Measurements from ENCODE around the gene GIT2. TPM values are rescaled to one million over a fixed set of nuclear protein-coding genes. Genes with fewer than 3 reads are reported as not detected.
"Not testable (repeated sequence)": the region's sequence is repeated elsewhere in the genome, so short reads cannot be mapped to it uniquely, and the experiment has no call there.

Gene GIT2
- total RNA-seq, 1 donor = 43.4 TPM

- no peaks in the 10 kb centered on the region for H3K9me3 ChIP-seq (ENCODE audit: low read depth, low read length)
- no peak overlapping the region for H2AFZ ChIP-seq (ENCODE audit: low read length)
- no peak overlapping the region for H3K27ac ChIP-seq (ENCODE audit: low read depth, low read length)
- H4K20me1 ChIP-seq (ENCODE audit: insufficient read depth, low read length) = no peaks in the 10 kb centered on the region
- peaks cover 10% of the 10 kb centered on the region for H3K4me1 ChIP-seq (ENCODE audit: insufficient read depth, low read length)
- H3K36me3 ChIP-seq (ENCODE audit: insufficient read depth, low read length) = no peaks in the 10 kb centered on the region
- H3K79me2 ChIP-seq (ENCODE audit: insufficient read depth, low read length) = peaks cover 6% of the 10 kb centered on the region
- H3K4me2 ChIP-seq (ENCODE audit: insufficient read depth, low read length) = no peak overlapping the region
- no peaks in the 10 kb centered on the region for H3K27me3 ChIP-seq (ENCODE audit: insufficient read depth, low read length)
- no peak overlapping the region for H3K4me3 ChIP-seq (ENCODE audit: insufficient read depth, low read length)
- TF ChIP-seq CTCF (IDR thresholded peaks at IDR 0.05; ENCODE audit: extremely low read depth, low read depth, low read length) = no peak
- no peak for DNase-seq (ENCODE audit: insufficient read length, low spot score, missing footprints)
Observed at GRCh38 chr12:109894939-109895338, 101.2 kb downstream of the GIT2 start.

GRCh38 chr12:109893261-109893995 is 102.7 kb downstream of the GIT2 start:
- no peaks in the 10 kb centered on the region for H3K27me3 ChIP-seq (ENCODE audit: insufficient read depth, low read length)
- H3K27ac ChIP-seq (ENCODE audit: low read depth, low read length) = no peak overlapping the region
- no peaks in the 10 kb centered on the region for H3K36me3 ChIP-seq (ENCODE audit: insufficient read depth, low read length)
- H3K4me2 ChIP-seq (ENCODE audit: insufficient read depth, low read length) = no peak overlapping the region
- no peak for TF ChIP-seq CTCF (IDR thresholded peaks at IDR 0.05; ENCODE audit: extremely low read depth, low read depth, low read length)
- H4K20me1 ChIP-seq (ENCODE audit: insufficient read depth, low read length) = no peaks in the 10 kb centered on the region
- peaks cover 18% of the 10 kb centered on the region for H3K4me1 ChIP-seq (ENCODE audit: insufficient read depth, low read length)
- no peaks in the 10 kb centered on the region for H3K9me3 ChIP-seq (ENCODE audit: low read depth, low read length)
- no peaks in the 10 kb centered on the region for H3K79me2 ChIP-seq (ENCODE audit: insufficient read depth, low read length)
- no peak overlapping the region for H3K4me3 ChIP-seq (ENCODE audit: insufficient read depth, low read length)
- no peak for DNase-seq (ENCODE audit: insufficient read length, low spot score, missing footprints)
- H2AFZ ChIP-seq (ENCODE audit: low read length) = no peak overlapping the region

GRCh38 chr12:109892748-109893147 is 103.4 kb downstream of the GIT2 start:
- no peak overlapping the region for H3K27ac ChIP-seq (ENCODE audit: low read depth, low read length)
- no peak overlapping the region for H3K4me3 ChIP-seq (ENCODE audit: insufficient read depth, low read length)
- no peak overlapping the region for H3K4me2 ChIP-seq (ENCODE audit: insufficient read depth, low read length)
- no peak for DNase-seq (ENCODE audit: insufficient read length, low spot score, missing footprints)
- H3K9me3 ChIP-seq (ENCODE audit: low read depth, low read length) = no peaks in the 10 kb centered on the region
- H3K36me3 ChIP-seq (ENCODE audit: insufficient read depth, low read length) = no peaks in the 10 kb centered on the region
- no peaks in the 10 kb centered on the region for H4K20me1 ChIP-seq (ENCODE audit: insufficient read depth, low read length)
- no peaks in the 10 kb centered on the region for H3K27me3 ChIP-seq (ENCODE audit: insufficient read depth, low read length)
- TF ChIP-seq CTCF (IDR thresholded peaks at IDR 0.05; ENCODE audit: extremely low read depth, low read depth, low read length) = no peak
- H3K79me2 ChIP-seq (ENCODE audit: insufficient read depth, low read length) = no peaks in the 10 kb centered on the region
- peaks cover 24% of the 10 kb centered on the region for H3K4me1 ChIP-seq (ENCODE audit: insufficient read depth, low read length)
- no peak overlapping the region for H2AFZ ChIP-seq (ENCODE audit: low read length)

- Histone ChIP-seq H3K27me3 (ENCODE audit: insufficient read depth, low read length) (no peaks in the 10 kb centered on the region), H3K4me3 (ENCODE audit: insufficient read depth, low read length) (no peak overlapping the region), H3K9me3 (ENCODE audit: low read depth, low read length) (no peaks in the 10 kb centered on the region), H4K20me1 (ENCODE audit: insufficient read depth, low read length) (no peaks in the 10 kb centered on the region), H3K79me2 (ENCODE audit: insufficient read depth, low read length) (no peaks in the 10 kb centered on the region), H3K4me2 (ENCODE audit: insufficient read depth, low read length) (no peak overlapping the region), H2AFZ (ENCODE audit: low read length) (no peak overlapping the region), H3K27ac (ENCODE audit: low read depth, low read length) (no peak overlapping the region), H3K36me3 (ENCODE audit: insufficient read depth, low read length) (no peaks in the 10 kb centered on the region), H3K4me1 (ENCODE audit: insufficient read depth, low read length) (peaks cover 24% of the 10 kb centered on the region)
- DNase-seq (ENCODE audit: insufficient read length, low spot score, missing footprints) = no peak
- no peak for TF ChIP-seq CTCF (IDR thresholded peaks at IDR 0.05; ENCODE audit: extremely low read depth, low read depth, low read length)
Observed at GRCh38 chr12:109892165-109892715, 103.9 kb downstream of the GIT2 start.

GRCh38 chr12:109891731-109892130 is 104.4 kb downstream of the GIT2 start:
- not testable (repeated sequence) for H3K4me3 ChIP-seq (ENCODE audit: insufficient read depth, low read length); H3K79me2 ChIP-seq (ENCODE audit: insufficient read depth, low read length); H4K20me1 ChIP-seq (ENCODE audit: insufficient read depth, low read length); H3K9me3 ChIP-seq (ENCODE audit: low read depth, low read length); H3K27me3 ChIP-seq (ENCODE audit: insufficient read depth, low read length); H3K4me2 ChIP-seq (ENCODE audit: insufficient read depth, low read length); H3K27ac ChIP-seq (ENCODE audit: low read depth, low read length); H2AFZ ChIP-seq (ENCODE audit: low read length); DNase-seq (ENCODE audit: insufficient read length, low spot score, missing footprints); H3K36me3 ChIP-seq (ENCODE audit: insufficient read depth, low read length)
- peaks cover 24% of the 10 kb centered on the region for H3K4me1 ChIP-seq (ENCODE audit: insufficient read depth, low read length)

All from osteoblast (primary cell).